ENCODE data around the gene WNT2. TPM values are rescaled to one million over a fixed set of nuclear protein-coding genes. Genes with fewer than 3 reads are reported as not detected.

The WNT2 gene
- total RNA-seq, result 0.07 and 0.29 TPM in 2 replicates

- TF ChIP-seq CTCF (IDR thresholded peaks at IDR 0.05; ENCODE audit: insufficient read depth, low read length, poor library complexity, severe bottlenecking), result no peak
Observed at GRCh38 chr7:117322741-117323304, at the start of gene WNT2. Gene WNT2, minus strand, starts transcription at chr7:117323058. Its CDS starts 69 bp downstream, at chr7:117322989.

GRCh38 chr7:117372073-117372472 is 49.2 kb upstream of the WNT2 start:
- no peaks in the 10 kb centered on the region for H3K27me3 ChIP-seq (ENCODE audit: control insufficient read depth, insufficient read depth, low read length)
- no peak for DNase-seq (ENCODE audit: low read depth)
- no peak overlapping the region for H3K4me3 ChIP-seq (ENCODE audit: low read depth, low read length)
- no peaks in the 10 kb centered on the region for H3K36me3 ChIP-seq (ENCODE audit: control insufficient read depth, insufficient read depth, low read length)
- no peak for TF ChIP-seq CTCF (IDR thresholded peaks at IDR 0.05; ENCODE audit: insufficient read depth, low read length, poor library complexity, severe bottlenecking)

More at GRCh38 chr7:117322741-117323304, at the start of gene WNT2:
- DNase-seq (ENCODE audit: low read depth), result no peak
- Histone ChIP-seq H3K27me3 (ENCODE audit: control insufficient read depth, insufficient read depth, low read length) (peaks cover 31% of the 10 kb centered on the region), H3K4me3 (ENCODE audit: low read depth, low read length) (peak within 1 kb of the TSS; percentile 36), H3K36me3 (ENCODE audit: control insufficient read depth, insufficient read depth, low read length) (no peaks in the 10 kb centered on the region)

- DNase-seq (ENCODE audit: low read depth), result no peak
- H3K4me3 ChIP-seq (ENCODE audit: low read depth, low read length), result no peak overlapping the region
- H3K36me3 ChIP-seq (ENCODE audit: control insufficient read depth, insufficient read depth, low read length), result no peaks in the 10 kb centered on the region
- TF ChIP-seq CTCF (IDR thresholded peaks at IDR 0.05; ENCODE audit: insufficient read depth, low read length, poor library complexity, severe bottlenecking), result no peak
- H3K27me3 ChIP-seq (ENCODE audit: control insufficient read depth, insufficient read depth, low read length), result no peaks in the 10 kb centered on the region
Observed at GRCh38 chr7:117364339-117365080, 41.7 kb upstream of the WNT2 start.

- no peaks in the 10 kb centered on the region for H3K36me3 ChIP-seq (ENCODE audit: control insufficient read depth, insufficient read depth, low read length)
- H3K4me3 ChIP-seq (ENCODE audit: low read depth, low read length), result no peak overlapping the region
- no peak for DNase-seq (ENCODE audit: low read depth)
- no peaks in the 10 kb centered on the region for H3K27me3 ChIP-seq (ENCODE audit: control insufficient read depth, insufficient read depth, low read length)
- no peak for TF ChIP-seq CTCF (IDR thresholded peaks at IDR 0.05; ENCODE audit: insufficient read depth, low read length, poor library complexity, severe bottlenecking)
Observed at GRCh38 chr7:117362294-117362888, 39.5 kb upstream of the WNT2 start.

- DNase-seq (ENCODE audit: low read depth), result no peak
- TF ChIP-seq CTCF (IDR thresholded peaks at IDR 0.05; ENCODE audit: insufficient read depth, low read length, poor library complexity, severe bottlenecking), result no peak
- no peak overlapping the region for H3K4me3 ChIP-seq (ENCODE audit: low read depth, low read length)
- H3K27me3 ChIP-seq (ENCODE audit: control insufficient read depth, insufficient read depth, low read length), result no peaks in the 10 kb centered on the region
- H3K36me3 ChIP-seq (ENCODE audit: control insufficient read depth, insufficient read depth, low read length), result no peaks in the 10 kb centered on the region
Observed at GRCh38 chr7:117350027-117350426, 27.2 kb upstream of the WNT2 start.
